GM12878 (cell line): ENCODE measurements around the gene ZBED4. TPM values are rescaled to one million over a fixed set of nuclear protein-coding genes. Genes with fewer than 3 reads are reported as not detected.
A peak's percentile ranks its signal among the peaks of the same experiment; 100 is the strongest.
"Not testable (repeated sequence)": the region's sequence is repeated elsewhere in the genome, so short reads cannot be mapped to it uniquely, and the experiment has no call there.

Source experiments
- ATAC-seq: fragments of 200-7000 bp; cut with Tn5 transposase; 3 replicates; pipeline ENCODE4 v1.9.1; 2020; ENCODE audit warnings: mild to moderate bottlenecking, moderate library complexity
- BruUV-seq: library from RNA; stranded (reverse); fragments of 400-500 nt; replicated peaks from 2 replicates; lab custom pipeline; 2021; lab: Mats Ljungman, UMichigan
- CTCF ChIA-PET: fragments of 300-600 bp; sonication (Branson Sonifier 250); formaldehyde crosslinking; extraction: SDS; loops from one replicate; lab custom pipeline; 2021; ENCODE audit warnings: inconsistent platforms; lab: Yijun Ruan, JAX
- POLR2A ChIA-PET: fragments of 350-600 bp; formaldehyde crosslinking; extraction: SDS; loops from one replicate; lab custom pipeline; 2021; ENCODE audit warnings: inconsistent platforms; lab: Charles Lee
- RAD21 ChIA-PET: fragments of 300-600 bp; sonication (Branson Sonifier 250); formaldehyde crosslinking; loops from one replicate; lab custom pipeline; 2023; ENCODE audit warnings: antibody characterized with exemption; ENCODE audit not compliant: unreplicated experiment; lab: Charles Lee
- SMC1A ChIA-PET: fragments of 300-600 bp; sonication (Branson Sonifier 250); formaldehyde crosslinking; loops from one replicate; lab custom pipeline; 2023; ENCODE audit not compliant: unreplicated experiment, uncharacterized antibody; lab: Charles Lee
- DNase-seq: peaks from one replicate; pipeline ENCODE4 v3.0.0-alpha.2; 2011; ENCODE audit warnings: low read depth, low spot score
- FAIRE-seq: peaks from 3 replicates; lab custom pipeline; 2011; peaks lifted over from hg19 to GRCh38; lab: Jason Lieb, UNC
- H2AFZ ChIP-seq: 2 replicates; pipeline ENCODE4 v1.6.0; 2011; ENCODE audit warnings: low read depth, low read length, control low read depth; ENCODE audit not compliant: control insufficient read depth
- H3K27ac ChIP-seq: 2 replicates; pipeline ENCODE4 v1.5.1; 2011; ENCODE audit warnings: control low read depth; ENCODE audit not compliant: control insufficient read depth, insufficient read depth
- H3K27me3 ChIP-seq, 2 experiments: replicated peaks in 1 of 2; 2 replicates each; pipeline versions ENCODE4 v1.6.0 to v1.6.1; 2011; ENCODE audit warnings: low read length in 1 of 2; ENCODE audit not compliant: control insufficient read depth in 2 of 2, insufficient read depth in 2 of 2
- H3K36me3 ChIP-seq, 2 experiments: 2 replicates each; pipeline ENCODE4 v1.5.1; 2011; ENCODE audit warnings: low read length in 1 of 2; ENCODE audit not compliant: control insufficient read depth in 2 of 2, insufficient read depth in 2 of 2
- H3K4me1 ChIP-seq: 2 replicates; pipeline ENCODE4 v1.6.1; 2011; ENCODE audit warnings: mild to moderate bottlenecking, low read length, moderate library complexity, mixed read lengths; ENCODE audit not compliant: control insufficient read depth, insufficient read depth
- H3K4me2 ChIP-seq: 2 replicates; pipeline ENCODE4 v1.6.0; 2011; ENCODE audit warnings: control low read depth; ENCODE audit not compliant: control insufficient read depth, insufficient read depth
- H3K4me3 ChIP-seq: fragments of 200-600 bp; sonication (generic); 2 replicates; pipeline ENCODE4 v1.5.1; 2016
- H3K79me2 ChIP-seq: 2 replicates; pipeline ENCODE4 v1.6.0; 2011; ENCODE audit warnings: low read length; ENCODE audit not compliant: control insufficient read depth, insufficient read depth
- H3K9ac ChIP-seq: 2 replicates; pipeline ENCODE4 v1.8.0; 2011; ENCODE audit warnings: low read length, control low read depth, mixed read lengths; ENCODE audit not compliant: control insufficient read depth, insufficient read depth
- H3K9me3 ChIP-seq: replicated peaks from 3 replicates; pipeline ENCODE4 v1.5.1; 2011; ENCODE audit warnings: mild to moderate bottlenecking, low read length; ENCODE audit not compliant: control insufficient read depth, insufficient read depth
- H4K20me1 ChIP-seq: 2 replicates; pipeline ENCODE4 v1.6.0; 2011; ENCODE audit not compliant: control insufficient read depth, insufficient read depth
- BHLHE40 ChIP-seq, 2 experiments: fragments of 450-650 bp in 1 of 2; IDR thresholded peaks; 2 replicates each; pipeline ENCODE4 v1.6.1; 2011 to 2017; ENCODE audit warnings: low read depth in 2 of 2, borderline replicate concordance in 1 of 2, improper control_type of control experiment in 1 of 2, low read length in 1 of 2, mild to moderate bottlenecking in 1 of 2
- CEBPB ChIP-seq, 2 experiments: fragments of 150-350 bp in 1 of 2; IDR thresholded peaks; 2 replicates each; pipeline ENCODE4 v1.6.1; 2012 to 2014; ENCODE audit warnings: low read depth in 2 of 2, low read length in 2 of 2, borderline replicate concordance in 1 of 2, inconsistent platforms in 1 of 2
- IKZF1 ChIP-seq: fragments of 450-650 bp; conservative IDR thresholded peaks from 2 replicates; pipeline ENCODE4 v1.6.1; 2017; ENCODE audit warnings: antibody characterized with exemption, mild to moderate bottlenecking
- MEF2B ChIP-seq: fragments of 450-650 bp; IDR thresholded peaks from 2 replicates; pipeline ENCODE4 v1.6.1; 2018; ENCODE audit warnings: mild to moderate bottlenecking, moderate library complexity; ENCODE audit not compliant: partially characterized antibody, poor library complexity, severe bottlenecking
- NBN ChIP-seq: fragments of 450-650 bp; IDR thresholded peaks from 2 replicates; pipeline ENCODE4 v1.6.1; 2016
- NFIC ChIP-seq: IDR thresholded peaks from 2 replicates; pipeline ENCODE4 v1.6.1; 2012; ENCODE audit warnings: low read depth, mild to moderate bottlenecking, inconsistent platforms, low read length, moderate library complexity
- SP1 ChIP-seq: IDR thresholded peaks from one replicate; pipeline ENCODE4 v1.6.1; 2011; ENCODE audit warnings: low read depth, low read length
- SUPT20H ChIP-seq: IDR thresholded peaks from 2 replicates; pipeline ENCODE4 v1.6.1; 2011; ENCODE audit warnings: low read depth, mild to moderate bottlenecking, low read length, moderate library complexity, borderline replicate concordance; ENCODE audit not compliant: control insufficient read depth
- TBL1XR1 ChIP-seq: IDR thresholded peaks from 2 replicates; pipeline ENCODE4 v1.6.1; 2012; ENCODE audit warnings: low read depth, low read length, improper control_type of control experiment
- ZNF622 ChIP-seq: fragments of 450-650 bp; IDR thresholded peaks from 2 replicates; pipeline ENCODE4 v1.6.1; 2017; ENCODE audit warnings: mild to moderate bottlenecking, inconsistent platforms
- WGBS: methylation state at CpG from one replicate; pipeline ENCODE4 v1.1.6; 2016; ENCODE audit warnings: low lambda C conversion rate; ENCODE audit not compliant: insufficient replicate concordance, insufficient coverage; ENCODE audit errors: missing lambda C conversion rate; 5-methylcytosine and 5-hydroxymethylcytosine counted together
- in situ Hi-C: fragments of 300-500 bp; cut with MboI; formaldehyde crosslinking; loops from 9 replicates; pipeline ENCODE4 v1.14.3; 2018; ENCODE audit warnings: mixed read lengths
- intact Hi-C: fragments of 100-400 bp; cut with micrococcal nuclease; formaldehyde crosslinking; loops from one replicate; pipeline ENCODE4 v1.14.2; 2022; ENCODE audit not compliant: unreplicated experiment
- polyA plus RNA-seq, 11 experiments: library from polyadenylated mRNA; depleted of rRNA in 4 of 11; unstranded in 6 of 11; stranded (reverse) in 5 of 11; fragments of >200 nt; fragmentation: Nextera tagmentation in 4 of 11; fragmentation: Illumina TruSeq in 1 of 11; extraction: Ambion mirVana in 4 of 11; extraction: Trizol in 1 of 11; gene quantifications; 1 replicate in 1 of 11; 2 replicates in 10 of 11; pipeline versions ENCODE4 v1.2.1 to v1.2.3, GENCODE V29; 2011 to 2016; ENCODE audit warnings: inconsistent platforms in 2 of 11, missing spikeins in 2 of 11, low read depth in 1 of 11
- total RNA-seq, 4 experiments: library from RNA; depleted of rRNA in 3 of 4; stranded (reverse); fragments of >200 nt in 3 of 4; fragmentation: Illumina TruSeq in 1 of 4; extraction: Trizol in 1 of 4; gene quantifications; 2 replicates each; pipeline versions ENCODE4 v1.2.1 to v1.2.3, GENCODE V29; 2013 to 2021

Gene ZBED4
- total and polyA plus RNA-seq, 10 of the 15 experiments (the other 5 are each of a cell fraction or from before 2014, with no cell fraction given) = 2.3 to 21.6 (median 12.8) TPM

- intact Hi-C loops = no loop called here
- H4K20me1 ChIP-seq = peaks cover 19% of the 10 kb centered on the region
Observed at GRCh38 chr22:49820984-49821383, 32.7 kb upstream of the ZBED4 start.

GRCh38 chr22:49821741-49822140 is 31.9 kb upstream of the ZBED4 start:
- H3K9me3 ChIP-seq, BruUV-seq, ATAC-seq, H3K9ac ChIP-seq, intact Hi-C loops, H3K4me3 ChIP-seq, in situ Hi-C loops, FAIRE-seq, DNase-seq, H2AFZ ChIP-seq, H3K27me3 ChIP-seq, H3K27ac ChIP-seq: not testable (repeated sequence)
- POLR2A ChIA-PET = interaction anchor here (0.9 to 1.1 kb wide), 3 partner anchors 10 to 123 kb away, joined by 3 read pairs; no protein-coding TSS in a partner anchor
- CTCF ChIA-PET = interaction anchor here (0.6 to 1.9 kb wide), 6 partner anchors 9 to 192 kb away, joined by 3 to 6 read pairs (median 3); no protein-coding TSS in a partner anchor
- WGBS = 95% methylated on average over 11 of the region's 11 CpGs
- peaks cover 83% of the 10 kb centered on the region for H3K79me2 ChIP-seq
- H4K20me1 ChIP-seq = peaks cover 19% of the 10 kb centered on the region
- RAD21 ChIA-PET = interaction anchor here (1.4 kb wide), 1 partner anchor 35 kb away, joined by 3 read pairs; no protein-coding TSS in a partner anchor
- peak overlapping the region; percentile 30; the same call in 1 of the 2 replicates for H3K4me2 ChIP-seq
- H3K36me3 ChIP-seq = peaks cover 28 to 44% of the 10 kb centered on the region in 2 experiments
- SMC1A ChIA-PET = interaction anchor here (0.8 kb wide), 1 partner anchor 12 kb away, joined by 4 read pairs; no protein-coding TSS in a partner anchor
- peaks cover 18% of the 10 kb centered on the region for H3K4me1 ChIP-seq

More at GRCh38 chr22:49820984-49821383, 32.7 kb upstream of the ZBED4 start:
- no peak for TF ChIP-seq TBL1XR1
- no peak for TF ChIP-seq NFIC
- TF ChIP-seq SUPT20H = no peak
- TF ChIP-seq MEF2B = no peak
- no peak for TF ChIP-seq SP1
- no peak for TF ChIP-seq BHLHE40 (IDR thresholded peaks at IDR 0.05; ENCODE audit: borderline replicate concordance in 1 of 2, low read depth in 2 of 2, low read length in 1 of 2)
- no peak for TF ChIP-seq ZNF622
- no peak for TF ChIP-seq IKZF1
- no peak for TF ChIP-seq CEBPB (IDR thresholded peaks at IDR 0.05; ENCODE audit: borderline replicate concordance in 1 of 2, low read depth in 2 of 2, low read length in 2 of 2)
- TF ChIP-seq NBN = no peak
- DNase-seq (no peak), ATAC-seq (no peak), FAIRE-seq (no peak)
- Histone ChIP-seq H3K27ac (no peak overlapping the region), H3K4me1 (peaks cover 18% of the 10 kb centered on the region), H3K4me2 (peak overlapping the region; percentile 30), H3K9me3 (no peaks in the 10 kb centered on the region; the same call in 2 of the 3 replicates), H3K4me3 (no peak overlapping the region), H2AFZ (no peak overlapping the region), H3K27me3 (no peaks in the 10 kb centered on the region), H3K9ac (no peak overlapping the region), H3K36me3 (peaks cover 29 to 48% of the 10 kb centered on the region in 2 experiments), H3K79me2 (peaks cover 80% of the 10 kb centered on the region)
- 95% methylated on average over 7 of the region's 7 CpGs for WGBS
- no TSS peak for BruUV-seq
- ChIA-PET POLR2A (interaction anchor here (0.6 to 1.1 kb wide), 5 partner anchors 9 to 151 kb away, joined by 3 to 5 read pairs (median 3); no protein-coding TSS in a partner anchor), CTCF (interaction anchor here (0.6 to 1.9 kb wide), 7 partner anchors 8 to 192 kb away, joined by 3 to 6 read pairs (median 3); no protein-coding TSS in a partner anchor), SMC1A (interaction anchor here (0.7 to 1.5 kb wide), 4 partner anchors 9 to 61 kb away, joined by 3 to 5 read pairs (median 4); no protein-coding TSS in a partner anchor), RAD21 (interaction anchor here (0.6 to 1.4 kb wide), 2 partner anchors 36 to 53 kb away, joined by 3 read pairs; no protein-coding TSS in a partner anchor)
- in situ Hi-C loops = no loop called here
